Type B pancreatic cell (in vitro differentiated cells): Measurements from ENCODE around the gene DBNDD2. TPM values are rescaled to one million over a fixed set of nuclear protein-coding genes. Genes with fewer than 3 reads are reported as not detected.

Experiments
- DNase-seq: peaks from one replicate; pipeline ENCODE4 v3.0.0; 2021; ENCODE audit warnings: mixed read lengths; ENCODE audit not compliant: unreplicated experiment; ENCODE audit errors: extremely low spot score
- H3K27ac Mint-ChIP-seq: 2 replicates; pipeline ENCODE4 v1.8.0; 2021; ENCODE audit warnings: mild to moderate bottlenecking, mixed read lengths
- H3K27me3 Mint-ChIP-seq: 2 replicates; pipeline ENCODE4 v1.8.0; 2021; ENCODE audit warnings: mixed read lengths
- H3K36me3 Mint-ChIP-seq: 2 replicates; pipeline ENCODE4 v1.8.0; 2021; ENCODE audit warnings: mixed read lengths
- H3K4me1 Mint-ChIP-seq: one replicate; pipeline ENCODE4 v1.8.0; 2021; ENCODE audit warnings: mixed read lengths; ENCODE audit not compliant: unreplicated experiment
- H3K4me3 Mint-ChIP-seq: 2 replicates; pipeline ENCODE4 v1.8.0; 2021; ENCODE audit warnings: mild to moderate bottlenecking, mixed read lengths
- H3K9me3 Mint-ChIP-seq: 2 replicates; pipeline ENCODE4 v1.8.0; 2021; ENCODE audit warnings: mixed read lengths
- CTCF ChIP-seq: fragments of 200-600 bp; sonication (generic); conservative IDR thresholded peaks from 2 replicates; pipeline ENCODE4 v1.5.0; 2021; ENCODE audit warnings: antibody characterized with exemption, mild to moderate bottlenecking
- long read RNA-seq: library from polyadenylated mRNA; unstranded; transcript quantifications from one replicate; pipeline ENCODE4 v2.0.0, GENCODE V29; 2020
- total RNA-seq: library from RNA; stranded (reverse); gene quantifications from 2 replicates; pipeline ENCODE4 v1.2.1, GENCODE V29; 2021; ENCODE audit warnings: low replicate concordance

The DBNDD2 gene, protein sequence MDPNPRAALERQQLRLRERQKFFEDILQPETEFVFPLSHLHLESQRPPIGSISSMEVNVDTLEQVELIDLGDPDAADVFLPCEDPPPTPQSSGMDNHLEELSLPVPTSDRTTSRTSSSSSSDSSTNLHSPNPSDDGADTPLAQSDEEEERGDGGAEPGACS
- total RNA-seq, result 12.8 and 25.5 TPM in 2 replicates
- long read RNA-seq, transcript DBNDD2-208 (4 exons, 1,118 nt), result minor isoform, 7 of 26 reads
- long read RNA-seq, transcript DBNDD2-202 (4 exons, 1,078 nt), result major isoform, 14 of 26 reads
- long read RNA-seq, partial matches to known transcripts, result 1 of 26 reads
- long read RNA-seq, other reads (novel, unspliced or antisense), result 0 of 26 reads

- Mint-ChIP-seq H3K36me3 (peaks cover 3% of the 10 kb centered on the region), H3K27me3 (peaks cover 39% of the 10 kb centered on the region)
These were observed at the start of gene DBNDD2 for GRCh38 chr20:45407783-45408645. Gene DBNDD2, plus strand, starts transcription at chr20:45408289. Its CDS starts 179 bp downstream, at chr20:45408468.

DNA sequence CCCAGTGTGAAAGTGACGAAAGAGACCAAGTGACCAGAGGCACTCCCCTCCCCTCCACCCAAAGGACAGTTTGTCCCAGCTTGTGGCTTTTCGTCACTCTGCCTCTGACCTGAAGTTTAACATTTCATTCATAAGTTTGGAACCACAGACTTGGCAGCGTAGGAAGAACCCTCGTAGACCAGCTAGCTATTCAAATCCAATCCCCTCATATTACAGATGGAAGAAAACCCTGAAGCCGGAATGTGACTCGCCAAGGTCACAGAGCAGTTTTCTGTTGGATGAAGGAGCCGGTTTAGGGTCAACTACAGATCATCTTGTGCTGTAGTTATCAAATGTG is 49.1 kb upstream of the DBNDD2 start:
- peak overlapping the region; percentile 56 for H3K27ac Mint-ChIP-seq
- H3K27me3 Mint-ChIP-seq, result no peaks in the 10 kb centered on the region
- no peak for TF ChIP-seq CTCF
- no peak for DNase-seq
- no peaks in the 10 kb centered on the region for H3K9me3 Mint-ChIP-seq
- no peak overlapping the region for H3K4me3 Mint-ChIP-seq
- H3K4me1 Mint-ChIP-seq, result peaks cover 20% of the 10 kb centered on the region
- no peaks in the 10 kb centered on the region for H3K36me3 Mint-ChIP-seq

More at GRCh38 chr20:45407783-45408645, at the start of gene DBNDD2:
- no peak for TF ChIP-seq CTCF
- no peaks in the 10 kb centered on the region for H3K9me3 Mint-ChIP-seq
- DNase-seq, result no peak
- H3K27ac Mint-ChIP-seq, result peak within 1 kb of the TSS; percentile 79
- H3K4me1 Mint-ChIP-seq, result peaks cover 13% of the 10 kb centered on the region
- peak within 1 kb of the TSS; percentile 89 for H3K4me3 Mint-ChIP-seq

- H3K4me1 Mint-ChIP-seq, result peaks cover 22% of the 10 kb centered on the region
- no peak overlapping the region for H3K27ac Mint-ChIP-seq
- no peaks in the 10 kb centered on the region for H3K9me3 Mint-ChIP-seq
- no peak for DNase-seq
- H3K27me3 Mint-ChIP-seq, result no peaks in the 10 kb centered on the region
- no peak overlapping the region for H3K4me3 Mint-ChIP-seq
- H3K36me3 Mint-ChIP-seq, result no peaks in the 10 kb centered on the region
- TF ChIP-seq CTCF, result no peak
These were observed 48.5 kb upstream of the DBNDD2 start for GRCh38 chr20:45359406-45360148.

DNA sequence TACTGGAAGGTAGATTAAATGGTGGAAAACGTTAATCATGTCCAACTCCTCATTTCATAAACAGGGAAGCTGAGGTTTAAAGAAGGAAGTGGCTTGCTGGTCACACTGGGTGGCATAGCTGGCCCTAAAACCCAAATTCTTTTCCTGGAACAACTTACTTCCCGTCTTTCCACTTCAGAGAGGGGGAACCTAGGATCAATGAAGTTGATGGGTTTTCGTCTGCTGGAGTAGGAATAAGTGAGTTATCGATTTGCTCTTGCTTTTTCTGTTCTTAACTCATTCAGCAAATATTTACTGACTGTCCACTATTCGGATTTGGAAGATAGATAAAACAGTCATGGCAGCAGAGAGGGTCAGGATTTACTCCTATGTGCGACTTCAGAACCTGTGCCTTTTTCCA is 46.3 kb upstream of the DBNDD2 start:
- Mint-ChIP-seq H3K9me3 (no peaks in the 10 kb centered on the region), H3K4me1 (peaks cover 32% of the 10 kb centered on the region), H3K4me3 (no peak overlapping the region), H3K27me3 (no peaks in the 10 kb centered on the region), H3K27ac (peak overlapping the region; percentile 56), H3K36me3 (peaks cover 9% of the 10 kb centered on the region)
- no peak for TF ChIP-seq CTCF
- no peak for DNase-seq

DNA sequence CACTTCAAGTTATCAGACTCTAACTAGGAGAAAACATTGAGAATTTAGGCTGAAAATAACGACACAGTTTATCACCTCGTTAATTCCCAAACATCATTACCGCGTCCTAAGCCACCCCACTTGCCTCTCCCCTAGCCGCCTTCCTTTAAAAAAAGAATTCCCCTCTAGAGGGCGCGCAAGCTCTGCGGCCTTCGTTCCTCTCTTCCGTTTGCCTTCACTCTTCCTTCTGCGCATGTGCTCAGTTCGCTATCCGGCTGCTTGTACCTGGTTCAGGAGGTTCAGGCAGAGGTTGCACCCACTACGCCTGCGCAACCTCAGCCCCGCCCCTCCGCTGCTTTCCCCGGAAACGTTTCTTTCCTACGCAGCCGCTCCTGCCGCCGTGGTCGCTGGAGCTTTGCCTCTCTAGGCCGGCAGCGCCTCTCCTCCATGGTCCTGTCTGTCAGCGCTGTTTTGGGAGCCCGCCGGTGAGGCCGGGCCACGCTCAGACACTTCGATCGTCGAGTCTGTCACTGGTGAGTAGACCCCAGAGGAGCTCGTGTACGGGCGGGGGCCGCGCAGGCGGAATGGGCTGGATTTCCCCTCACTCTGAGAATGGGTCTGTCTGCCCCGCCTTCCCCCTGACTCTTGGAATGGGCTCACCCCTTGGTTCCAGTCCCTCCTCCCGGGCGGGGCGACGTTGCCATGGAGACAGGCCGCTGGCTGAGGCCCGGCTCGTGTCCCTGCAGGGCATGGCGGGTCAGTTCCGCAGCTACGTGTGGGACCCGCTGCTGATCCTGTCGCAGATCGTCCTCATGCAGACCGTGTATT is 45.1 kb upstream of the DBNDD2 start, which contains the start of gene SYS1:
TSS of gene SYS1 (plus strand) at position 353 of the 807 bp plus-strand sequence. CDS start at position 729, 376 bp downstream.
- Mint-ChIP-seq H3K27ac (peak within 1 kb of the TSS; percentile 97), H3K4me3 (peak within 1 kb of the TSS; percentile 97), H3K9me3 (no peaks in the 10 kb centered on the region), H3K27me3 (no peaks in the 10 kb centered on the region), H3K4me1 (peaks cover 32% of the 10 kb centered on the region), H3K36me3 (peaks cover 11% of the 10 kb centered on the region)
- peak; percentile 92 for TF ChIP-seq CTCF
- DNase-seq, result peak; percentile 98
